HepG2 (cell line): ENCODE data around the gene CYTH2. TPM values are rescaled to one million over a fixed set of nuclear protein-coding genes. Genes with fewer than 3 reads are reported as not detected.

Experiments
- KLF6 ChIP-seq: IDR thresholded peaks from 2 replicates; pipeline ENCODE4 v1.8.0; 2016; ENCODE audit warnings: missing biosample characterization, missing genetic modification reagents
- LBX2 ChIP-seq: sonication (generic); formaldehyde crosslinking; IDR thresholded peaks from 2 replicates; pipeline ENCODE4 v1.5.0; 2020; ENCODE audit warnings: missing genetic modification reagents, mild to moderate bottlenecking, borderline replicate concordance
- MIER3 ChIP-seq: IDR thresholded peaks from 2 replicates; pipeline ENCODE4 v1.6.1; 2016; ENCODE audit warnings: missing compliant biosample characterization, borderline replicate concordance
- MTF2 ChIP-seq: sonication (generic); formaldehyde crosslinking; IDR thresholded peaks from 2 replicates; pipeline ENCODE4 v1.5.0; 2020; ENCODE audit warnings: missing genetic modification reagents, borderline replicate concordance
- PAXIP1 ChIP-seq: sonication (generic); formaldehyde crosslinking; conservative IDR thresholded peaks from 2 replicates; pipeline ENCODE4 v1.4.0; 2020; ENCODE audit warnings: mild to moderate bottlenecking, missing genetic modification reagents, moderate library complexity
- RERE ChIP-seq: IDR thresholded peaks from 2 replicates; pipeline ENCODE4 v1.6.1; 2016; ENCODE audit warnings: low read depth, missing genetic modification reagents, missing compliant biosample characterization
- ZHX1 ChIP-seq: sonication (generic); formaldehyde crosslinking; IDR thresholded peaks from 2 replicates; pipeline ENCODE4 v1.8.1; 2022; ENCODE audit warnings: low read depth, mild to moderate bottlenecking, missing genetic modification reagents
- ZNF337 ChIP-seq: sonication (generic); formaldehyde crosslinking; IDR thresholded peaks from 2 replicates; pipeline ENCODE4 v1.5.1; 2020; ENCODE audit warnings: missing genetic modification reagents, low read depth, mild to moderate bottlenecking, borderline replicate concordance
- ZNF530 ChIP-seq: sonication (generic); formaldehyde crosslinking; IDR thresholded peaks from 2 replicates; pipeline ENCODE4 v1.5.0; 2020; ENCODE audit warnings: low read depth, mild to moderate bottlenecking, missing genetic modification reagents
- ZNF547 ChIP-seq: sonication (generic); formaldehyde crosslinking; IDR thresholded peaks from 2 replicates; pipeline ENCODE4 v1.5.1; 2020; ENCODE audit warnings: mild to moderate bottlenecking, missing genetic modification reagents
- ZNF597 ChIP-seq: sonication (generic); formaldehyde crosslinking; IDR thresholded peaks from 2 replicates; pipeline ENCODE4 v1.5.0; 2020; ENCODE audit warnings: missing genetic modification reagents
- ZNF672 ChIP-seq: sonication (generic); formaldehyde crosslinking; IDR thresholded peaks from 2 replicates; pipeline ENCODE4 v1.8.1; 2022; ENCODE audit warnings: missing genetic modification reagents
- ZNF782 ChIP-seq: sonication (generic); formaldehyde crosslinking; IDR thresholded peaks from 2 replicates; pipeline ENCODE4 v1.4.0; 2020; ENCODE audit warnings: missing genetic modification reagents, mild to moderate bottlenecking, borderline replicate concordance
- polyA plus RNA-seq, 8 experiments: library from polyadenylated mRNA; depleted of rRNA in 3 of 8; stranded (reverse) in 7 of 8; unstranded in 1 of 8; fragments of >200 nt; fragmentation: Illumina TruSeq in 4 of 8; extraction: Trizol in 4 of 8; gene quantifications; 2 replicates each; pipeline versions ENCODE4 v1.2.1 to v1.2.3, GENCODE V29; 2011 to 2016; ENCODE audit warnings: low read depth in 4 of 8, missing spikeins in 1 of 8, mixed read lengths in 1 of 8; ENCODE audit not compliant: insufficient read depth in 1 of 8
- total RNA-seq, 5 experiments: library from RNA; depleted of rRNA; stranded (reverse); fragments of >200 nt; fragmentation: Illumina TruSeq; extraction: Trizol; gene quantifications; 2 replicates each; pipeline ENCODE4 v1.2.3, GENCODE V29; 2016; ENCODE audit warnings: low read depth in 1 of 5

CYTH2 gene
- total and polyA plus RNA-seq, 2 of the 13 experiments (the other 11 are each of a cell fraction or from before 2014, with no cell fraction given): 16.5 to 39.3 TPM

- TF ChIP-seq ZHX1 (CRISPR knock-in tag) (no peak), RERE (CRISPR knock-in tag) (no peak), MIER3 (no peak), ZNF597 (CRISPR knock-in tag) (no peak), ZNF530 (CRISPR knock-in tag) (no peak), ZNF672 (CRISPR knock-in tag) (no peak), ZNF782 (CRISPR knock-in tag) (no peak), KLF6 (CRISPR knock-in tag) (no peak), ZNF337 (CRISPR knock-in tag) (no peak), PAXIP1 (CRISPR knock-in tag) (no peak), LBX2 (0 out of 2 replicates have a peak, but pooled peaks have one; percentile 9), ZNF547 (CRISPR knock-in tag) (0 out of 2 replicates have a peak, but pooled peaks have one; percentile 50), MTF2 (CRISPR knock-in tag) (no peak)
These were observed 44.3 kb downstream of the CYTH2 start (continued) for GRCh38 chr19:48513289-48514122.
